NCI-H748 (cell line): ENCODE data around the gene TNPO1.

Experiments
- DNase-seq: peaks from one replicate; lab custom pipeline; 2025; ENCODE audit not compliant: unreplicated experiment; lab: John Stamatoyannopoulos, UW

Gene TNPO1

DNA sequence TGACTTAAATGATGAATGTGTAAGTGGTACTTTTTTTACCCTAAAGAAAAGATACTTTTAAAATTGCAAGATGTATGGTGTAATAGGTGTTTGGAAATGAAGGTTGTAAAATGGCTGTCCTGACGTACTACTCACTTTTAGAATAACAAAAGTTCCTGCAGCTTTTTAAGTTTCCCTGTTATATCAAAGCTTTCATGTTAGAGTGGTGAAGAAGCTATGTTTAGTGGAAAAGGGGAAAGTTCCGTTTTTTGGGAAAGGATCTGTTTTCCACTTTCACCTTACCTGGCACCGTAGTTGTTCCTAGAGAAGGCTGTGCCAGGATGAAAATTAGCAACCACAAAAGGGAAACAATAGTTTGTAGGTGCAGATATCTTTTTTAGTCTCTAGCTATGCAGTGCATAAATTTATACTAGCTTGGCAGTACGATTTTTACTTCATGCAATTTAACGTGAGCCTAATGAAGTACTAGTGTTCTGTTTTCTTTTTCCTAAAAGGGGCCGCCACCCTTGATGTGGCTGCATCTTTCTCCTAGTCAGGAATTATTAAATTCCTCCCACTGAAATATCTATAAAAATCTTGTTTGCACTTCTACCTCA is 1.3 kb downstream of the TNPO1 start:
- DNase-seq: no peak

DNA sequence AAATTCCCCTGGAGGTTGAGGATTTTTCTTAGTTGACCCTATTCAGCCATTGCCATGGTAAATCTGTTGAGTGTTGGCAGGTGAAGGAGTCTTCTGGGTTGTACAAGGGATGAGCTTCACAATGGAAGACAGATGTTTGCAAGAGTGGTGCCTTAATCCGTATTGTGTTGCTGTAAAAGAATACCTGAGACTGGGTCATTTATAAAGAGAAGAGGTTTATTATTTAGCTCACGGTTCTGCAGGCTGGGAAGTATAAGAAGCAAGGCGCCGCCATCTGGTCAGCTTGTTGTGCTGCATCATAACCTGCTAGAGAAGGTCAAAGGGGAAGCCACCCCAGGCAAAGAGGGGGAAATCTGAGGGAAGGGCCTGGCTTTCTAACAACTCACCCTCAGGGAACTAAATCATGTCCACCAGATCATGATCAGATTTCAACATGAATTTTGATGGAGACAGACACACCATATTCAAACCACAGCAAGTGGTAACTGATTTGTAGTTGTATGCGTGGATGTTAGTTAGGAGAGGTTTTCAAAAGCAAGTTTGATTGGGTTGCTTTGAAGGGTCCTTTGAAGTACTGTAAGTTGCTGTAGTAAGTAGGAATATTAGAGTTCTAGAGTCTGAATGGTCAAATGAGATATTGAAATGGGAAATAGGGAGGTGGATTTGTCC is 2.5 kb downstream of the TNPO1 start:
- peak; percentile 87 for DNase-seq

DNA sequence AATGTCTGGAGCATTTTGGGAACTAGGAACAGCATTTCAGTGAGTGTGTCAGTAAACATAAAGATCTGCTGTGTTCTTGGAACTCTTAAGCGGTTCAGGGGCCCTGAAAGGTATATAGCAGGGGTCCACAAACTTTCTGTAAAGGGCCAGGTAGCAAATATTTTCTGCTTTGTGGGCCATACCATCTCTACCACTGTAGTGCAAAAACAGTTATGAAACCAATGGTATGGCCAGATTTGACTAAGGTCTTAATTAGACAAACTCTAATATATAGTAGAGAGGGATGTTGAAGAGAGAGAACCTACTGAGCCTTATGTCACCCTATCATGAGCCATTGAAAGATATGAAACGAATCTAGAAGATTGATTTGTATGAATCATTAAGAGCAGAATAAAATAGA is 5.3 kb downstream of the TNPO1 start:
- no peak for DNase-seq

DNA sequence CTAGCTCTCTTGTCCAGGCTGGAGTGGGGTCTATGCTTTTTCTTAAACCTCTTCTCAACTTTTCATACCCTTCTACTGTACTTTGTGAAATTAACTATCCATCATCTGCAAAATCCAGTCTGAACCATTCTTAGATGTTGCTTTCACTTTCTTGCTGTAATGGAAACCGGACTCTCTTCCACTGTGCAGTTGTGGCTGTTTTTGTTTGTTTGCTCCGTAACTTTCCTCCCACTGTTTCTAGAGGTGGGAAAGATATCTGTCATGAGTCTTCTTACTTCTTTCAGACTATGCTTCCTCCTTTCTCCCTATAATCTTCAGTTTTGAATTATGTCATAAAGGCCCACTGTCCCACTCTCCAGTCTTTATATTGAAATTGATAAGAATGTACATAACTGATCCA is 6.5 kb downstream of the TNPO1 start:
- DNase-seq: no peak

DNA sequence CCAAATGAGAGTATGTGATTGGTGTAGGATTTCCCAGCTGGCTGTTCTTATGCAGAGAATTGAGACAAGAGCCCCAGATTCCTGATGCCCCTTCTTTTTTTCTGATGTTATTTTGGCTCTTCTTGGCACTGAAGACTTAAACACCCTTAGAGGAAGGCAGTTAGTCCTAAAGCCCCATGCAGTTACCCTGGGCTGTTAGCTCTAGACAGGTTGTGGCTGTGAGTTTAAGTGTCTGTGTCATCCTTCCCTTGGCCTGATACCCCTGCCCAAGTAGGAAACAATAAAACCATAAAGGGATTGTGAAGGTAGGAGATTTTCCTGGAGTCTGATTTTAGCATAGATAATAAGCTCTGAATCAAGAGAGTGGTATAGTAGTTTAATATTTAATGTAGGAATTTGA is 13.2 kb downstream of the TNPO1 start:
- no peak for DNase-seq

DNA sequence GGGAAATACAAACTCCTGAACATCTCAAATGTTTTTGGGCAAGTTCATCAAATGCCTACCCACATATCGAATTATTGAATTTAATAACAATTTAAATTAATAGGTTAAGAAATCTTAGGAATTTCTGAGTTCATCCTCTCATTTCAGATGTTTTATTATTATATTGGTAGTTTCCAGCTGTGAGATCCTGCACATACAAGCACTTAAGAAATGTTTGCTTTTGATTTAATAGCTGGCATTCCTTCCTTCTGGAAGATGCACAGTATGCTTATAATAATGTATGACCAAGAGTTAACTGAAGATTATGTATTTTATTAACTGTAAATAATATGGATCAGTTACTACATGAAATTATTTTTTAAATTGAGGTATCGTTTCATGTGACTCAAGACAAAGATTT is 13.9 kb downstream of the TNPO1 start:
- no peak for DNase-seq

DNA sequence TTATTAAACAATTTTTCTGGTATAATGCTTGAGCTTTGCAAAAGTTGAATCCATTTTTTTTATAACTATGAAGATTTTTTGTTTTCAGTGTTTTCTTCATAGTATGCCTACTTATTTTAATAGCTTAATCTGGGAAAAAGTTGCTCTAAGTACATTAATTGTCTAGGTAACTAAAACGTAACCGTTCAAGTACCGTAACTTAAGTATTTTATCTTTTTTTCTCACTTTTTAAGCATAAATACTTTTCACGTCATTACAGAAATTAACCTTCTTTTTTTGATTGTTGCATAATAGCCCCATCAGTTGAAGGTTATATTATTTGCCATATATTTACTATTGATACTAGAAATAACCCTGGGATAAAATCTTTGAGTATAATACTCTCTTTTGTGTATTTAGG is 15.2 kb downstream of the TNPO1 start:
- DNase-seq: no peak

DNA sequence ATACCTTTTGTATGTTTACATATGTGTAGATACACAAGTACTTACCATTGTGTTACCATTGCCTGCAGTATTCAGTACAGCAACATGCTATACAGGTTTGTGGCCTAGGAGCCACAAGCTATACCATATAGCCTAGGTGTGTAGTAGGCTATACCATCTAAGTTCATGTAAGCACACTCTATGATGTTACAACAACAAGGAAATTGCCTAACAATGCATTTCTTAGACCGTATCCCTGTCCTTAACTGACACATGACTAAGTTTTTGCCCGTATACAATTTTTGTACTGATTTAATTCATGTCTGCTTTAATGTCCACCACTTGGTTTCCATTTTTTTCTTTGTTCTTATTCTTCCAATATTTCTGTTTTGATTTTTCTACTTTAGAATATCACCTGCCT is 18.5 kb downstream of the TNPO1 start:
- DNase-seq: no peak

DNA sequence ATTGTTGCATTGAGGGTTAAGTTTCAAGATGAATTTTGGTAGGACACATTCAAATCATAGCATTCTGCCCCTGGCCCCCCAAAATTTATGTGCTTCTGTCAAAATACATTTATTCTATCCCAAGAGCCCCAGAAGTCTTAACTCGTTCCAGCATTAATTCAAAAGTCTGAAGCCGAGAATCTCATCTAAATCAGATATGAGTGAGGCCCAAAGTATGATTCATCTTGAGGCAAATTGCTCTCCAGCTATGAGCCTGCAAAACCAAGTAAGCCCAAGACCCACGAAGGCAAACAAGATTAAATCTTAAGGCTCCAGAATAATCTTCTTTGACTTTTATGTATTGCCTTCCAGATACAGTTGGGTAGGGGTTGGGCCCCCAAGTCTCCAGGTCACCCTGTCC is 19.2 kb downstream of the TNPO1 start:
- no peak for DNase-seq

DNA sequence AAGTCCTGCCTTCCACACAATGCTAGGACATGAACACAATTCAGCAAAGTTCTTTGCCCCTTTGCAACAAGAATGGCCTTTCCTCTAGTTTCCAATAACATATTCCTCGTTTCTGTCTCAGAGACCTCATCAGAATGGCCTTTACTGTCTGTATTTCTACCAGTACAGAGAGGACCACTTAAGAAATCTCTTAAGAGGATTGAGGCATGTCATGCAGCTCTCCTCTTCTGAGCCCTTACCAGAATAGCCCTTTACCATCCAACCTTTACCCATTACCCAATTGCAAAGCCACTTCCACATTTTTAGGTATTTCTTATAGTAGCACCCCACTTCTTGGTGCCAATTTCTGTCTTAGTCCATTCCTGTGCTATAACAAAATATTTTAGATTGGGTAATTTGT is 20.3 kb downstream of the TNPO1 start:
- no peak for DNase-seq

DNA sequence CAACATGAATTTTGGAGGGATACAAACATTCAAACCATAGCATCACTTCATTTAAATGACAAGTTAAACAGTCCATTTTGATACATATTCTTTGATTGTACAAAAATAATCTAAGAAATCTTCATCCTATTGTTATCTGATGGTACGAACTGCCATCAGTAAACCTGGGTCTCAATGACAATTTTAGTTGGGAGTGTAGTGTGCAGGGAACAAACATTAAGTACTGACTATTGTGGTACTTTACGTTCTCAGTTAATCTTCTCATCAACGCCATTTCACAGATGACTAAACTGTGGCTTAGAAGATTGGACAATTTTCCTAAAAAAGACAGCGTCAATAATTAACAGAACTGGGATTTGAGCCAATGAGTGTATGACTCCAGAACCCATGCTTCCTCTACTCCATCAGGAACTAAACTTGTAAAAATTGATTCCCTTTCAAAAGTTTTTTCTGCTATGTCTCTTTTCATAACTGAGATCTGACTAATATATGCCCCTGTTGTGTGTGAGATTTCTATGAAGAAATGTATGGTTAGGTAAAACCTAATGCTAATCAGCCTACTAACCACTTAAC is 21.1 kb downstream of the TNPO1 start:
- no peak for DNase-seq

DNA sequence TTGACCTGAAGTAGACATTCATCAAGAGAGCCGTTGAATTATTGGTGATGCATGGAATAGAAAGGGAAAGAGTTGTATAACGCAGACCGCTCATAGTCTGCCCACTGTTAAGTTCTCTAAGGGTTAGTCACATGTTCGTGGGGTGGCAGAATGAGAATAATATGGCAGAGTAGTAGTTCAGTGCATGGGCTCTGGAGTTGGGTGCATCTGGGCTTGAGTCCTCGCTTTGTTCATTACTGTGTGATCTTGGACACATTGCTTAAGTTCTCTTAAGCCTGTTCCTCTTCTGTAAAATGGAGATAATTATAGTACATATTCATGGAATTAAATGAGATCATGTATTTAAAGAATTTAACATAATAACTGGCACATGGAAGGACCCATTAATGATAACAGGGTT is 23.6 kb downstream of the TNPO1 start:
- no peak for DNase-seq

DNA sequence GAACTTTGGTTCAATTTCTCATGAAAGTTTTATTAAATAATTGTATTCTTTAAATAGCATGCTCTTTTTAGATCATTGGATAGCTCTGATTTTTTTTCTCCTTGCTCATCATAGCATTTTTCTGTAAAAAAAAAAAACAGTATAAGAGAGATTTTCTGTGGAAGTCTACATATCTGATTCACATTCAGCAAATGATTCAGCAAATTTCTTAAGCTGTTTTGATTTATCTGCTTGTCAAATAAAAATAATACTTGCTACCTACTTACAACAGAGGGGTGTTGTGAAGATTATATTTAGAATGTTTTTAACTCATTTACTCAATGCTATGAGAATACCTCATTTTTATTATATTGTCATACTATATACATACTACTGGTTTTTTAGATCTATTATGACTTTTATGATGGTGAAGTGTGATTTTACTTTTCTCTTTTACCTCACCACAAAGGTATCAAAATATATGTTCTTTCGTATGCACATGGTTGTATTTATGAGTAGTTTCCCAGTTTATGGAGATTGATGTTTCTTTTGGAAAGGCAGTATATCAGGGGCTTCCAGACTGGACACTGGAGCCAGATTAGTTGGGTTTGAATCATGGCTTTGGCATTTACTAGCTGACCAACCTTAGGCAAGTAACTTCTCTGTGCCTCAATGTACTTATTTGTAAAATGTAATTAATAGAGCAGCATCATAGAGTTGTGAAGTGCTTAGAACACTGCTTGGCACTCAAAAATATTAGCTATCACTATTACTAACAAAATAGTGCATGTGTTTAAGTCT is 25.5 kb downstream of the TNPO1 start:
- DNase-seq: no peak

DNA sequence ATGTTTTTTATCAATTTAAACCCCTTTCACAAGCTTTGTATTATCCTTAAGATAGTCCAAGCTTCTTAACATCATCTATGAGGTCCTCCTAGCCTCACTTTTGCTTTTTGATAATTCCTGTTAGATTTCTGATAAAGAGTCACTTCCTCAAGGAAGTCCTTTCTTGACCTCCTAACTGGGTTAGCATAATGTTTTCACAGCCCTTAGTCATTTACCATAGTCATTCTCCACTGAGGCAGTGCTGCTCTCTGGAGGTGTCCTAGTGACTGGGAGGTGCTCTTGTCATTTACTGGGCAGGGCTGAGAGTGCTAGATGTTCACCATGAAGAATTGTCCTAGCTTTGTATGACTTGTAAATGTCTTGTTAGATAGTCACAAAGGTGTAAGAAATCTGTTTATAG is 26.4 kb downstream of the TNPO1 start:
- DNase-seq: no peak

DNA sequence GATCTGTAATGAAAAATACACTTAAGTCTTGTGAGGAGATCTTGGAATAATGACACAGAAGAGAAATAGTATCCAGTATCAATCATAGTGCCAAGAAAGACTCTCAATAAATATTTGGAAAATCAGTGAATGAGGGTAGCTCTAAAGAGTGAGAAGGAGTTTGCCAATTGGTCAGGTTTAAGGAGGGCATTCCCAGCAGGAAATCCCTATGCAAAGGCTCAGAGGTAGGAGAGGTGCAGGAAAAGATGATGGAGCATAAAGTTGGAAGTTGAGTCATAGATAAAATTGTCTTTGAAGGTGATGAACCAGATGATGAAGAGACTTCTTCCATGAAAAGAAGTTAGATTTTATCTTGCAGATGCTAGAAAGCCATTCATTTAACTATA is 27.8 kb downstream of the TNPO1 start:
- DNase-seq: no peak

DNA sequence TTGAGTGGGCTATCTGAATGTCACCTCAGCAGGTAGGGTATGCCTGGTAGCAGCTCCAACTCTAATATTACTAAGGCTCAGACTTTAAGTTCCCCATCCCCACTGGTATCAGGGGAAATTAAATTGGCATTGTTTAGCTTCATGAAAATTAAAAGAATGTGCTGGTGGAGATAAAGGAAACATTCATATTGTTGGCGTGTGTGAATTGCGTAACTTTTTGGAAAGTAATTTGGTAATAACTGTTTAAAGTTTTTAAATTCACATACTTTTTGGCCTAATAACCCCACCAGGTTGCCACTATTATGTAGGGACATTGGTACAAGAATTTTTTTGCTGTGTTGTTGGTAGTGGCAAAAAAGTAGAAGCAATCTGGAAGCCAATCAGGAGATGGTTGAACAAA is 29.4 kb downstream of the TNPO1 start:
- no peak for DNase-seq

DNA sequence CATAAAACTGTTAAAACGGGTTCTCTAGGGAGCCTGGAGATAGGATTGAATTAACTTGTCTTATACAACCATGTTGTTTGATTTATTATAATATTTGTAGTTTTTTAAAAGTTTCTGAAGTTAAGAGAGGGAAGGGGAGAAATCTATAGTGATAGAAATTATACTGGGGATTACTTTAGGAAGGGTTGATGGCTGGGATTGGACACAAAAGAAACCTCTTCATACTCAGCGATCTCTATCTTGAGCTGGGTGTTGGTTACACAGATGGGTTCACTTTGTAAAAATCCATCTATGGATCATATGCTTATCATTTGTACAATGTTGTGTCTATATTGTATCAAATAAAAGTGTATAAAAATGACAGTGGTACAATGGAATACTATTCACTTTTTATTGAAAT is 30.0 kb downstream of the TNPO1 start:
- no peak for DNase-seq

DNA sequence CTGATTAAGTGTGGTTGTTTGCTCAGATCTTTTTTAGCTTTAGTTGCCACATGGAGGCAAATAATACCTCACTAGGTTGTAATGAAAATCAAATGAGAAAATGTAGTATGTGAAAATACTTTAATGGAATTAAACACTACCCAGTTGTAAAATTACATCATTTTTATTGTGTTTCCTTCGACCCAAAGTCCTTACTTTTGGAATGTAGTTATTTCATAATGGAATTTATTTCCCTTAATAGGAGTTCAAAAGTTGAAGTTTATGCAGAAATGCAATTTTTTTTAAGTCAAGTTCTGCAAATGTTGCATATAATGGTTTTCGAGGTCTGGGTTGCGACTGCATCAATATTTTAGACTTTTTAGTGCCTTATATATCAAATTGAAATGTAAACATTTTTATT is 31.0 kb downstream of the TNPO1 start:
- DNase-seq: no peak

DNA sequence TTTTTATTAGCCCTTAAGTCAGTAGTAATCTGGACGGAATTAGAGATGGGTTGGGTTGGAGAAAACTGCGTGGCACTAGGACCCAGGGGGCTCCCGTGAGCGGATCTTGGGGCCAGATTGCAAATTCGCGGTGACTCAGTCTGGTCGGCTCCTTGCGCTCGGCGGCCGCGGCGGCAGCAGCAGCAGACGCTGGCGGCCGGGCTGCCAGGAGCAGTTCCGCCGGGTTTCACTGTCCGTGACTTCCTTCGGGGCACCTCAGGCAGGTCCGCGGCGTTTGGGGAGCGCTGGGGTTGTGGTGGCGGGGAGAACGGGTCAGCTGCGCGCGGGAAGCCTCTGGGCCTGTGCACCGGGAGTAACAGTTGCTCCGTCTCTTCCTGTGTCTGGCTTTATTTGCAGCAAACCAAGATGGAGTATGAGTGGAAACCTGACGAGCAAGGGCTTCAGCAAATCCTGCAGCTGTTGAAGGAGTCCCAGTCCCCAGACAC is 31.6 kb downstream of the TNPO1 start:
- DNase-seq: peak; percentile 85

DNA sequence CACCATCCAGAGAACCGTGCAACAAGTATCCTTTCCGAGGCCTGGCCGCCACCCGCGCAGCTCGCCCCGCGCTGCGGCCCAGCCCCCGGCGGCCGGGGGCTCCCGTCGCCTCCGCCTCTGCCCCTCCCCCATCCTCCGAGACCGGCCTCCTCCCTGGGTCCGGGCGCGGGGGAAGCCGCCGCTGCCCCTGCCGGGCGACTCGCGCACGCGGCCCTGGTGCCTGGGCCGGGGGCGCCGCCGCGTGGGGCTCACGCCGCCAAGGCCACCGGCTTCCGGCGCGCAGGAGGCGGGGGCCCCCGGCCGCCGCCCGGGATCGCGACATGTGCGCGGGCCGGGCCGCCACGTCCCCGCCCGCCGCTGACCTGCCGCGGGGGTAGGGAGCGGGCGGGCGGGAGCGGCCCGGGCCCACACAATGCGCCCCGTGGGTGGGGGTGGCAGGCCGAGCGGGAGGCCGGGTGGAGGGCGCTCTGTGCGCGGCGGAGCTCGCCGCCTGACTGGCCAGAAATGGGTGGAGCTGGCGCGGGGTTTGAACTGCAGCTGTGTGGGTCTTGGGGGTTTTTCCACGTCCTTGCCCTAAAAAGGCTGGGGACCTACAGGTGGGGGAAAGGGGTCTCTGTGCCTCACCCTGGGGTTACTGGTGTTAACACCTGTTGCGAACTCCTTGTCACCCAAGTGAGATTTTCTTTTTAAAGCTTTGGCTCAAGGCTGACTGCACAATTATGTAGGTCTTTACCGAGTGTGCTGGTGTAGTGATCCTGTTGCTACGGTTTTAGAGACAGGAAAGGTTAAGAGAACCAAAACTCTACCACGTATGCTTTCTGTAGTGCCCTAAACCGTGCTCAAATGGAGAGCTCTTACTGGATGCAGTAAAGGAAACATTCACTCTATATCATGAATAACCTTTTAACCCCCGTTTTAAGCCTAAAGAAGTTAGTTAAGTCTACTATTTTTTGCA is 32.3 kb downstream of the TNPO1 start:
- DNase-seq: peak; percentile 78

DNA sequence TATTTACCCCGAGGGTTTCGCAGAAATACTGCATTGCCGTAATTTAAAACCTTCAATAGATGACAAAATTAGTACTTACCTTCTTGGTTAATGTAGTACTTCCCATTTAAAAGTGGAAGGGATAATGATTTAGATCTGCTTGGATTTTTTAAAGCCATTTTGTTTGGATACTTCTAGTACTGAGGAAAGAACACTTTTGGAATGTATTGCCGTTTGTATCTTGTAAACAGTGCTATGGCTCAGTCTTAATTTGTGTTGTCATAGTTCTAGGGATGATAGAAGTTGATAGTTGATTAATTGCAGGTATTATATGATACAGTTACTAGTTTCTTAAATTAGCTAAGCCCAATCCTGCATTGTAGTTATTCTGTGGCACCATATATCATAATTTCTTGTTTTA is 33.1 kb downstream of the TNPO1 start:
- no peak for DNase-seq
